ENCODE data around the gene BCAM.
"Not testable (repeated sequence)": the region's sequence is repeated elsewhere in the genome, so short reads cannot be mapped to it uniquely, and the experiment has no call there.

BCAM gene

GRCh38 chr19:44779150-44779549 lies 29.8 kb upstream of the BCAM start:
- DNase-seq (ENCODE audit: low spot score), result no peak
- H3K4me3 Mint-ChIP-seq, result no peak overlapping the region
- H3K36me3 Mint-ChIP-seq (ENCODE audit: low read depth), result no peaks in the 10 kb centered on the region
- no peaks in the 10 kb centered on the region for H3K9me3 Mint-ChIP-seq
- H3K4me1 Mint-ChIP-seq (ENCODE audit: low read depth), result peaks cover under 1% of the 10 kb centered on the region
- H3K27me3 Mint-ChIP-seq (ENCODE audit: low read depth), result no peaks in the 10 kb centered on the region
- no peak overlapping the region for H3K27ac Mint-ChIP-seq

- not testable (repeated sequence) for H3K27ac Mint-ChIP-seq; DNase-seq (ENCODE audit: low spot score); H3K4me1 Mint-ChIP-seq (ENCODE audit: low read depth)
These were observed 27.2 kb upstream of the BCAM start for GRCh38 chr19:44781694-44782093.

GRCh38 chr19:44782729-44783128 lies 26.2 kb upstream of the BCAM start:
- H3K36me3 Mint-ChIP-seq (ENCODE audit: low read depth), result no peaks in the 10 kb centered on the region
- H3K4me3 Mint-ChIP-seq, result no peak overlapping the region
- H3K9me3 Mint-ChIP-seq, result no peaks in the 10 kb centered on the region
- H3K27me3 Mint-ChIP-seq (ENCODE audit: low read depth), result no peaks in the 10 kb centered on the region
- no peak overlapping the region for H3K27ac Mint-ChIP-seq
- peaks cover 4% of the 10 kb centered on the region for H3K4me1 Mint-ChIP-seq (ENCODE audit: low read depth)
- no peak for DNase-seq (ENCODE audit: low spot score)

More at GRCh38 chr19:44781694-44782093, 27.2 kb upstream of the BCAM start:
- not testable (repeated sequence) for H3K4me3 Mint-ChIP-seq; H3K36me3 Mint-ChIP-seq (ENCODE audit: low read depth); H3K27me3 Mint-ChIP-seq (ENCODE audit: low read depth); H3K9me3 Mint-ChIP-seq

- Mint-ChIP-seq H3K27ac (no peak overlapping the region), H3K36me3 (ENCODE audit: low read depth) (no peaks in the 10 kb centered on the region), H3K4me1 (ENCODE audit: low read depth) (peaks cover 4% of the 10 kb centered on the region), H3K9me3 (no peaks in the 10 kb centered on the region), H3K4me3 (no peak overlapping the region), H3K27me3 (ENCODE audit: low read depth) (no peaks in the 10 kb centered on the region)
- no peak for DNase-seq (ENCODE audit: low spot score)
These were observed 25.4 kb upstream of the BCAM start for GRCh38 chr19:44783545-44783944.

GRCh38 chr19:44785271-44785670 lies 23.6 kb upstream of the BCAM start:
- H3K27me3 Mint-ChIP-seq (ENCODE audit: low read depth), result no peaks in the 10 kb centered on the region
- H3K4me1 Mint-ChIP-seq (ENCODE audit: low read depth), result peaks cover 4% of the 10 kb centered on the region
- H3K27ac Mint-ChIP-seq, result no peak overlapping the region
- no peaks in the 10 kb centered on the region for H3K36me3 Mint-ChIP-seq (ENCODE audit: low read depth)
- H3K9me3 Mint-ChIP-seq, result no peaks in the 10 kb centered on the region
- H3K4me3 Mint-ChIP-seq, result no peak overlapping the region
- DNase-seq (ENCODE audit: low spot score), result no peak

GRCh38 chr19:44785993-44786392 lies 22.9 kb upstream of the BCAM start:
- H3K4me3 Mint-ChIP-seq, result no peak overlapping the region
- peaks cover 4% of the 10 kb centered on the region for H3K4me1 Mint-ChIP-seq (ENCODE audit: low read depth)
- H3K27me3 Mint-ChIP-seq (ENCODE audit: low read depth), result no peaks in the 10 kb centered on the region
- H3K27ac Mint-ChIP-seq, result no peak overlapping the region
- no peaks in the 10 kb centered on the region for H3K36me3 Mint-ChIP-seq (ENCODE audit: low read depth)
- H3K9me3 Mint-ChIP-seq, result no peaks in the 10 kb centered on the region
- DNase-seq (ENCODE audit: low spot score), result no peak

GRCh38 chr19:44788971-44789370 lies 19.9 kb upstream of the BCAM start:
- DNase-seq (ENCODE audit: low spot score), result no peak
- Mint-ChIP-seq H3K36me3 (ENCODE audit: low read depth) (no peaks in the 10 kb centered on the region), H3K27ac (no peak overlapping the region), H3K9me3 (no peaks in the 10 kb centered on the region), H3K27me3 (ENCODE audit: low read depth) (no peaks in the 10 kb centered on the region), H3K4me3 (no peak overlapping the region), H3K4me1 (ENCODE audit: low read depth) (peaks cover 4% of the 10 kb centered on the region)

GRCh38 chr19:44789943-44790483 lies 18.9 kb upstream of the BCAM start:
- no peak overlapping the region for H3K27ac Mint-ChIP-seq
- DNase-seq (ENCODE audit: low spot score), result no peak
- H3K4me1 Mint-ChIP-seq (ENCODE audit: low read depth), result no peaks in the 10 kb centered on the region
- no peaks in the 10 kb centered on the region for H3K27me3 Mint-ChIP-seq (ENCODE audit: low read depth)
- no peak overlapping the region for H3K4me3 Mint-ChIP-seq
- no peaks in the 10 kb centered on the region for H3K9me3 Mint-ChIP-seq
- H3K36me3 Mint-ChIP-seq (ENCODE audit: low read depth), result no peaks in the 10 kb centered on the region

GRCh38 chr19:44792281-44792680 lies 16.6 kb upstream of the BCAM start:
- H3K27ac Mint-ChIP-seq, result no peak overlapping the region
- no peaks in the 10 kb centered on the region for H3K9me3 Mint-ChIP-seq
- no peak overlapping the region for H3K4me3 Mint-ChIP-seq
- no peak for DNase-seq (ENCODE audit: low spot score)
- H3K27me3 Mint-ChIP-seq (ENCODE audit: low read depth), result no peaks in the 10 kb centered on the region
- H3K4me1 Mint-ChIP-seq (ENCODE audit: low read depth), result peaks cover 5% of the 10 kb centered on the region
- no peaks in the 10 kb centered on the region for H3K36me3 Mint-ChIP-seq (ENCODE audit: low read depth)

GRCh38 chr19:44794610-44795009 lies 14.3 kb upstream of the BCAM start:
- Mint-ChIP-seq H3K4me1 (ENCODE audit: low read depth) (peaks cover 5% of the 10 kb centered on the region), H3K27me3 (ENCODE audit: low read depth) (no peaks in the 10 kb centered on the region), H3K36me3 (ENCODE audit: low read depth) (no peaks in the 10 kb centered on the region), H3K27ac (no peak overlapping the region), H3K9me3 (no peaks in the 10 kb centered on the region), H3K4me3 (no peak overlapping the region)
- DNase-seq (ENCODE audit: low spot score), result no peak

- H3K27ac Mint-ChIP-seq, result no peak overlapping the region
These were observed 13.4 kb upstream of the BCAM start for GRCh38 chr19:44795398-44795987.

GRCh38 chr19:44796701-44797115 lies 12.2 kb upstream of the BCAM start:
- H3K36me3 Mint-ChIP-seq (ENCODE audit: low read depth), result no peaks in the 10 kb centered on the region
- no peaks in the 10 kb centered on the region for H3K9me3 Mint-ChIP-seq
- H3K27me3 Mint-ChIP-seq (ENCODE audit: low read depth), result no peaks in the 10 kb centered on the region
- DNase-seq (ENCODE audit: low spot score), result no peak
- H3K4me1 Mint-ChIP-seq (ENCODE audit: low read depth), result peaks cover 5% of the 10 kb centered on the region
- peak overlapping the region; percentile 57 for H3K27ac Mint-ChIP-seq
- peak overlapping the region; percentile 50 for H3K4me3 Mint-ChIP-seq

More at GRCh38 chr19:44795398-44795987, 13.4 kb upstream of the BCAM start:
- H3K4me1 Mint-ChIP-seq (ENCODE audit: low read depth), result peaks cover 5% of the 10 kb centered on the region
- no peak overlapping the region for H3K4me3 Mint-ChIP-seq
- no peaks in the 10 kb centered on the region for H3K9me3 Mint-ChIP-seq
- H3K36me3 Mint-ChIP-seq (ENCODE audit: low read depth), result no peaks in the 10 kb centered on the region
- H3K27me3 Mint-ChIP-seq (ENCODE audit: low read depth), result no peaks in the 10 kb centered on the region
- no peak for DNase-seq (ENCODE audit: low spot score)

- H3K27ac Mint-ChIP-seq, result no peak overlapping the region
- DNase-seq (ENCODE audit: low spot score), result no peak
- peaks cover 2% of the 10 kb centered on the region for H3K27me3 Mint-ChIP-seq (ENCODE audit: low read depth)
- no peaks in the 10 kb centered on the region for H3K9me3 Mint-ChIP-seq
- H3K4me1 Mint-ChIP-seq (ENCODE audit: low read depth), result peaks cover 5% of the 10 kb centered on the region
- no peak overlapping the region for H3K4me3 Mint-ChIP-seq
- no peaks in the 10 kb centered on the region for H3K36me3 Mint-ChIP-seq (ENCODE audit: low read depth)
These were observed 9.1 kb upstream of the BCAM start for GRCh38 chr19:44799627-44800346.

- DNase-seq (ENCODE audit: low spot score), result peak; percentile 73
- Mint-ChIP-seq H3K27ac (no peak overlapping the region), H3K4me3 (no peak overlapping the region), H3K4me1 (ENCODE audit: low read depth) (peaks cover 5% of the 10 kb centered on the region), H3K36me3 (ENCODE audit: low read depth) (no peaks in the 10 kb centered on the region), H3K9me3 (no peaks in the 10 kb centered on the region), H3K27me3 (ENCODE audit: low read depth) (peaks cover 7% of the 10 kb centered on the region)
These were observed 8.4 kb upstream of the BCAM start for GRCh38 chr19:44800461-44800860.
